CD4-positive, alpha-beta T cell treated with Interleukin-21 for 1 hour (primary cell): ENCODE data around the gene ATP11B.

Experiments
- DNase-seq: peaks from one replicate; pipeline ENCODE4 v3.0.0-alpha.2; 2020

ATP11B gene

GRCh38 chr3:182792901-182793662 is at the start of gene ATP11B:
Gene ATP11B, plus strand, starts transcription at chr3:182793504. Its CDS starts 256 bp downstream, at chr3:182793760.
- peak; percentile 85 for DNase-seq

GRCh38 chr3:182746959-182747358 is 46.3 kb upstream of the ATP11B start:
- no peak for DNase-seq

- no peak for DNase-seq
Measured at GRCh38 chr3:182755308-182755707, 38.0 kb upstream of the ATP11B start.

- no peak for DNase-seq
Measured at GRCh38 chr3:182755712-182756111, 37.6 kb upstream of the ATP11B start.

GRCh38 chr3:182760576-182761164 is 32.6 kb upstream of the ATP11B start:
- DNase-seq, result no peak

- no peak for DNase-seq
Measured at GRCh38 chr3:182763896-182764295, 29.4 kb upstream of the ATP11B start.

GRCh38 chr3:182765287-182765686 is 28.0 kb upstream of the ATP11B start:
- no peak for DNase-seq

GRCh38 chr3:182766099-182766498 is 27.2 kb upstream of the ATP11B start:
- DNase-seq, result no peak

- no peak for DNase-seq
Measured at GRCh38 chr3:182768413-182768812, 24.9 kb upstream of the ATP11B start.

- DNase-seq, result no peak
Measured at GRCh38 chr3:182769673-182770072, 23.6 kb upstream of the ATP11B start.

- no peak for DNase-seq
Measured at GRCh38 chr3:182782149-182782548, 11.2 kb upstream of the ATP11B start.

GRCh38 chr3:182783106-182783505 is 10.2 kb upstream of the ATP11B start:
- DNase-seq, result no peak

GRCh38 chr3:182784542-182784941 is 8.8 kb upstream of the ATP11B start:
- no peak for DNase-seq

GRCh38 chr3:182785142-182785541 is 8.2 kb upstream of the ATP11B start:
- DNase-seq, result no peak

GRCh38 chr3:182785756-182786155 is 7.5 kb upstream of the ATP11B start:
- DNase-seq, result no peak

- DNase-seq, result no peak
Measured at GRCh38 chr3:182786564-182787196, 6.6 kb upstream of the ATP11B start.

- DNase-seq, result no peak
Measured at GRCh38 chr3:182787302-182788036, 5.8 kb upstream of the ATP11B start.

GRCh38 chr3:182789371-182789770 is 3.9 kb upstream of the ATP11B start:
- no peak for DNase-seq

- no peak for DNase-seq
Measured at GRCh38 chr3:182790612-182791011, 2.7 kb upstream of the ATP11B start.

GRCh38 chr3:182793663-182794454 is 555 bp downstream of the ATP11B start:
- DNase-seq, result peak; percentile 50

- no peak for DNase-seq
Measured at GRCh38 chr3:182794455-182795388, 1.4 kb downstream of the ATP11B start.
